Stimulated activated CD4-positive, alpha-beta T cell treated with anti-CD3 and anti-CD28 coated beads, Interleukin-4, amount 100 ng/mL, for 24 hours (primary cell): ENCODE measurements around the gene CYREN.
"Not testable (repeated sequence)": the region's sequence is repeated elsewhere in the genome, so short reads cannot be mapped to it uniquely, and the experiment has no call there.

Experiments used
- DNase-seq: peaks from one replicate; pipeline ENCODE4 v3.0.0-alpha.2; 2020

CYREN gene

DNA sequence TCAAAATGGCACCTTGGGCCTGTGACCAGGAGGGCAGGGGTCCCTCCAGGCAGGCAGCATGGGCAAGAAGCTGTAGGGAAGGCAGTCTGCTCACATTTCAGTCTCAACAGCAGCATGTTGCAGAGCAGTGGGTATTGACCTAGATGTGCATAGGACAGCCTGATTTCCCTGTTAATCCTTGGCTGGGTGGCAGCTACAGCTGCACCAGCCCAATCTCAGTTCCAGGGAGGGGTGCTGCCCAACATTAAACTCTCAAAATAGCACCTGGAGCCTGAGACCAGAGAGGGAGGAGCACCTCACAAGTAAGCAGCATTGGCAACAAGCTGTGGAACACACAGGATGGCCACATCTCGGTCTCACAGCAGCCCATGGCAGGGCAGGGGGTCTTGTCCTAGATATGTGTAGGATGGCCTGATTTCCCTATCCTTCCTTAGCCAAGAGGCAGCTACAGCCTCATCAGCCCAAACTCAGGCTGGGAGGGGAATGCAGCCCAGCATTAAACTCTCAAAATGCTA, 12.3 kb downstream of the CYREN start:
- no peak for DNase-seq

DNA sequence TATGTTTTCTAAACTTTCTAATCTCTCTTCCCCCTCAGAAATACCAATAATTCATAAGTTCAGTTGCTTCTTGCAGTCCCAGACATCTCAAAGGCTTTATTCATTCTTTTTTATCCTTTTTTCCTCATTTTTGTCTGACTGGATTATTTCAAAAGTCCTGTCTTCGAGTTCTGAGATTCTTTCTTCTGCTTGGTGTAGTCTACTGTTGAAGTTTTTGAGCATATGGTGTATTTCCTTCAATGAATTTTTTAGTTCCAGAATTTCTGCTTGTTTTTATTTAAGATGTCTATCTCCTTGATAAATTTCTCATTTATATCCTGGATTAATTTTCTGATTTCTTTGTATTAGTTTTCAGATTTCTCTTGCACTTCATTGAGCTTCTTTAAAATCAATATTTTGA, 14.2 kb downstream of the CYREN start:
- no peak for DNase-seq

DNA sequence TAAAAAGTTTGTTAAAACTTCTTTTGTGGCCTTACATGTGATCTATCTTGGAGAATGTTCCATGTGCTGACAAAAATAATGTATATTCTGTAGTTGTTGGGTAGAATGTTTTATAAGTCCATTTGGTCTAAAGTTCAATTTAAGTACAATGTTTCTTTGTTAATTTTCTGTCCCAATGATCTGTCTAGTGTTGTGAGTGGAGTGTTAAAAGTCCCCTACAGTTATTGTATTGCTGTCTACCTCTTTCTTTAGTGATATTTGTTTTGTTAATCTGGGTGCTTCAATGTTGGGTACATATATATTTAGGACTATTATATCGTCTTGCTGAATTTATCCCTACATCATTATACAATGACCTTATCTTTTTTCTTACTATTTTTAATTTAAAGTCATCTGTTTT, 15.8 kb downstream of the CYREN start:
- no peak for DNase-seq

DNA sequence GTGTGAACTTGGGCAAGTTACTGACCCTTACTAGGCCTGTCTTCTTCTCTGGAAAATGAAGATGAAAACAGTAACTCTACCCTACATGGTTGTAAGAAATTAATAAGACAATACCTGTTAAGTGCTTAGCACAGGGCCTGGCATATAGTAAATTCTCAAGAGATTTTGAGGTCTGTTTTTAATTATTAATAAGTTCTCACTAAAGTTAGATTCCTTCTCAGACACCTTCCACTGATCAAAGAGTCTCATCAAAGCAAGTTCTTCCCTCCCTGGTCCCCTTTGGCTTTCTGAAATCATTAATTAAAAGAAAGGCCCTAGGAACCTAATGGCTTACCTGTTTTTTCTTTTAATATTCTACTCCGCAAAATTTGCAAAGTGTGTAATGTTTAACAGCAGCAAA, 18.1 kb downstream of the CYREN start:
- DNase-seq, result no peak

DNA sequence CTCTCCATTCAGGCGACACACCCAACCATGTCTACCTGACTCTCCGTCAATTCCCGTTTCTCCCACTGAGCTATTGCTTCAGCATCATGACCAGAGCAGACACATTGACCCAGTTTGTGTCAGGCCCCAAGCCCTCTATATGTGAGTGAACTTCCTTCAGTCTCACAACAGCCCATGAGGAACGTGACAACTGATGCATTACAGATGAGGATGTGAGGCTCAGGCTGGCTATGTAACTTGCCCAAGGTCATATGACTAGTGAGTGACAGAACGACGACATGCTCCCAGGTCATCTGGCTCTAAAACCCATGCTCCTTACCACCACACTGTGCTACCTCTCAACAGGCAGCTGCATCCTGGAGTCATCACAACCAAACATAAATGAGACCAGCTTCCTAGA, 19.0 kb downstream of the CYREN start:
- no peak for DNase-seq

DNA sequence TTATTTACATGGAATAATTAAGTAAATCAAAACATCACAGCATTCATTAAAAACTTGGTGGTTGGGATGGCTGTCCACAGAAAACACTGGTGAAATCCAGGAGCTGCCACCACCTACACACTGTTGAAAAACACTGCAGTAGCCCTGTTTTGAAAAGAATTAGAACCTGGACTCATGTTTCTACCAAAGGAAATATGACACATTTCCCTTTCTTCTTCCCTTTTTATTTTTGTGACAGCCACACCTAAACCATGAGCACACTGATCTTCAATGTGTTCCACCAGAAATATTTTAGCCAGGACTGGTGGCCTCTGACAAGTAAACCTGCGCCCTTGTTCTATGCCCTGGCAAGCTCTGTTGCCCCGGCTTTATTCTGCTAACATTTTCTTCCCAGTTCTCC, 19.4 kb downstream of the CYREN start:
- DNase-seq, result no peak

DNA sequence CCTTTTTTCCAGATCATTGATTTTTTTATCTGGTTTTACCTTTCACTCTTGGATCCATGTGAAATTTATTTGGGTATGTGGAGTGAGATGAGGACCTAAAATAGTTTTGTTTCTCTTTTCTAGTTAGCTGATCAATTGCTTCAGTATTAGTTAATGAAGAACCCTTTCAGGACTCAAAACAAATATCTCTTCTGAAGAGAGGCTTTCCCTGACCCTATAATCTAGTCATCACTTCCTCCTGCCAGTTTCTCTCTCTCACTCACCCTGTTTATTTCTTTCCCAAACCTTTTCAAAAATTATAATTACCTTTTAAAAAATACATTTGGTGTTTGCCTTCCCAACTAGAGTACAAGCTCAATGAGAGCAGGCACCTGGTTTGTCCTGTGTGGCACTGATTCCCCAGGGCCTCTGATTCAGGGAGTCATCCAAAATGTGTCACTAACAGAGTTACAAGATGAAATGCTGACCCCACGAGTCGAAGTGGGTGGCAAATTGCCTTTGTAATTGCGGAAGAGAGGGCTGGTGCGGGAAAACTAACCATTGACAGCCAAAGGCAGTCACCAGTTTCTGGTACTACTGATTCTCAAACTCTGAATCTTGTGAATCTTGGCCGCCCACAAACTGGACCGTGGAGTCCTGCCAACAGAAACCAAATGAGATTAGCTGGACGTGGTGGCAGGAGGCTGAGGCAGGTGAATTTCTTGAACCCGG, 20.3 kb downstream of the CYREN start:
- no peak for DNase-seq

DNA sequence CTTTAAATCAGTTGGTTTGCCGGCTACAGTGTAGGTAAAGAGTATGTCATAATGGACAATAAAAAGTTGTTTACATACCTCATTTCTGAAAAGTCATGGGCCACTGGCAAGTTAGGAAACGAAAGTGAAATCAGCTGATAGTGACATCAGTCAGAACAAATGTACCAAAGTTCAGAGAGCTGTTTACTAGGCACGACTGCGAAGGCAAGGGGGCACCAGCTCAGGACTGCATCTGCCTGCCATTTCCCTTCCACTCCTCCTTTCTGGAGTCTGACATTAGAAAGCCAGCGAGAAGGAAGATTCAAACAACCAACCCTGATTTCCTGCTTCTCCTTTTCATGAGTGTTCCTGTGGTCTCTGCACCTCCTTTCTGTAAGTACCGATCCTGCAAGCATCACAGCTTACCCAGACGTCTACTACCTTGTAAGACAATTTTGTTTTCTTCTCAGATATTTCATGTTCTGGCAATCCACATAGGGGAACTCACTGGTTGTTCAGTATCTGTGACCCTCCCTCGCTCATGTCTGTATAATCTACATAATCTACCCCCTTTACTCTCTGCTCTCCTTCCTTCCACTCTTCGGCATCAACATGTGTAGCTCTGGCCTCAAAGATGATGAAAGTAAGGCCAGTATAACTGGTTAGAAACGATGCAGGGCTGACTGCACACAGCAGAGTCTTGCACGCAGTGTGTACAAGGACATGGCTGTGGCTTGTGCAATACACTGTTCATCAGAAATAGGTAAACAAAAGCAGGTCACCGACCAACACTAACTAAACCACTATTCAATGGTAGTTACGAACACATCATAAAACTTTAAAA, 22.4 kb downstream of the CYREN start, which contains the start of gene TMEM140:
TSS of gene TMEM140 (plus strand) at position 174 of the 823 bp plus-strand sequence. CDS start 16,370 bp downstream, outside the sequence.
- peak; percentile 59 for DNase-seq

DNA sequence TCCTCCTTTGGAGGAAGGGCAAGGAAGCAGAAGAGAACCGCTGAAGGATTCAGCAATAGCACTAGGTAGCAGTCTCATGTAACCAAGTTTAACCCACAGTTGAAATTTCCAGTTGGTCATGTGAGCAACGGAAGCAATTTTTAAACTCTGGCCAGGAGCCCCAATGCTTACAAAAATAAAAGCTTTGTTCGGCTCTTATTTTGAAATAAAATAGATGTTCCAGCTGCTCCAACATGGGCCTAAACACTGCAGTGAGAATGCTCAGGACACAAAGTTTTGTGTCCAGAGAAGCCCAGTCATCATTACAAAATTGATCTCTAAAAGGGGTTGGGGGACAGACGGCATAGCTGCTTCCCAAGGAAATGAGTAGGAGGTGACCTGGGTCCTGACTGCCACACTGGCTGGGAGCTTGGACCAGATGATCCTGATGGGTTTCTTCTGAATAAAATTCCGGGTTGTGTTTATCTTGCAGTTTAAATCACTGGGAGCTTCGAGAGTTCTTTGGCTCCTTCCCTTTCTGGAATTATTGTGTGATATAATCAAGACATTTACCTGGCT, 23.1 kb downstream of the CYREN start:
- no peak for DNase-seq

DNA sequence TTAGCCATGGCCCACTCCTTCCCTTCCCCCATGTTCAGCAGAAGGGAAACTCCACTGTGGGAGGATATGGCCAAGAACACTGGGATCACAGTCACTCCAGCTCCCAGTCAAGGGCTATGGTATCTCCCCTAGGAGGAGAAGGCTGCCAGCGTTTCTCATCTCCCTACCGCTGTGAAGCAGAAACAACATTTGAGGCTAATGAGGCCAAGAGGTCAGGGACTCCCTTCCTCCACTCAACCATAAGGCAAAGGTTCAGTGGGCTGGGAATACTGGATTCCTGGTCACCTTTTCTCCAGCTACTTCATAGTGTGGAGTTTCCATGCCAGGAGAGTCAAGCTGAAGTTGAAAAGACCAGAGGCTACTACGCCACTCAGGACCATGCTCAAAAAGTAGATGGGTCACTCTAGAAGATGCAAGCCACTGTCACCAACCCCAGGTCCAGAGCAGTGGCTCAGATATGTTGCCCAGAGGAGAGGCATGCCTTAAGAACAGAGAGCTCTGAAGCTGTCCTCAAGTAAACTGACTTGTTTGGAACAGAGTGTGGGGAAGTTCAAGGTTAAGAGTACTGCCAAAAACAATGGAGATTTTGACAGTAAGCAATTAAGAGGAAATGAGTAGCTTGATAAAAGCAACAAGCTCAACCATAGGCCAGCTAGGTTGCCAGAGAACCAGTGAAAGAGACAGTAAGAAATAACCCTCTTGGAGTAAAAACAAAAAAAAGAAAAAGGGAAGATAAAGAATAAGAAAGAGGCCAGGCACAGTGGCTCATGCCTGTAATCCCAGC, 26.4 kb downstream of the CYREN start:
- no peak for DNase-seq

DNA sequence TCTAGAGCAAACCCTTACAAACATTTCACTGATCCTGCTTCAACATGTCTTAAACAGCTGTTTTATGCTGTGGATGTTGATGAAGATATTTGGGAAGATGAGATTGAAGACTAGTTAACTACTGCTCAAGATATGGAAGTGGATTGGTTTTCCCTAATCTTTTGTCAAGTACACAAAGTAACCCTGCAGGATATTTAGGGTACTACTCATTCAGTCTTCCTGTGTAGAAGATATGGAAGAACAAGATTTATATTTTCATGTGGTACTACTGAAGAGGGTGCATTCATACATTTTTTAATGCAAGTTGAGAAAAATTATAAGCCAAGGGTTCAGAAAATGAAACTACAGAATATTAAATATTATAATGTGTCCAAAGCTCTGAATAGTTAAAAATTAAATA, 40.9 kb downstream of the CYREN start:
- no peak for DNase-seq

DNA sequence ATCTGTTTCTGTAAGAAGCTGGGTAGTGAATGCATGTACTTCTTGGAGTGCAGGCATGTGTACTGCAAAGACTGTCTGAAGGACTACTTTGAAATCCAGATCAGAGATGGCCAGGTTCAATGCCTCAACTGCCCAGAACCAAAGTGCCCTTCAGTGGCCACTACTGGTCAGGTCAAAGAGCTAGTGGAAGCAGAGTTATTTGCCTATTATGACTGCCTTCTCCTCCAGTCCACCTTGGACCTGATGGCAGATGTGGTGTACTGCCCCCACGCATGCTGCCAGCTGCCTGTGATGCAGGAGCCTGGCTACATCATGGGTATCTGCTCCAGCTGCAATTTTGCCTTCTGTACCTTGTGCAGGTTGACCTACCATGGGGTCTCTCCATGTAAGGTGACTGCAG, 41.6 kb downstream of the CYREN start:
- no peak for DNase-seq

DNA sequence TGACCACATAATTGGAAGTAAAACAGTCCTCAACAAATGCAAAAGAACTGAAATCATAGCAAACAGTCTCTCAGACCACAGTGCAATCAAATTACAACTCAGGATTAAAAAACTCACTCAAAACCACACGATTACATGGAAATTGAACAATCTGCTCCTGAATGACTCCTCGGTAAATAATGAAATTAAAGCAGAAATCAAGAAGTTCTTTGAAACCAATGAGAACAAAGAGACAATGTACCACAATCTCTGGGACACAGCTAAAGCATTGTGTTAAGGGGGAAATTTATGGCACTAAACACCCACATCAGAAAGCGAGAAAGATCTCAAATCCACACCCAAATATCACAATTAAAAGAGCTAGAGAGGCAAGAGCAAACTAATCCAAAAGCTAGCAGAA, 45.9 kb downstream of the CYREN start:
- not testable (repeated sequence) for DNase-seq

DNA sequence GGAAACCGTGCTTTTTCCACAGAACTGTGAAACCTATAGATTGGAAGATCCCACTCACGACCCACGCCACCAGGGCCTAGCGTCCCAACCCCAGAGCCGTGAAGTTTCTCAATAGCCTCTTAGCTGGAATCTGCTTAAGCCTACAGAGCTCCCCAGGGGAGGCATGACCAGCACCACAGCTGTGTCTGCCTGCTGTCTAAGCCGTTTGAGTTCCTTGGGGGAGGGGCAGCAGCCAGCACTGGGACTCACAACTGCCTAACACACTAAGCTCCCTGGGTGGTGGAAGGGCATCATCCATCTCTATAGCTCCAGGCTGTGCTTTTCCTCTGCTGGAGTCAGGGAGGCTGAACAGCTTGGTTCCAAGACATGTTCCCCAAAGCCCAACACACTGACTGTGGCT, 48.6 kb downstream of the CYREN start:
- DNase-seq, result no peak

DNA sequence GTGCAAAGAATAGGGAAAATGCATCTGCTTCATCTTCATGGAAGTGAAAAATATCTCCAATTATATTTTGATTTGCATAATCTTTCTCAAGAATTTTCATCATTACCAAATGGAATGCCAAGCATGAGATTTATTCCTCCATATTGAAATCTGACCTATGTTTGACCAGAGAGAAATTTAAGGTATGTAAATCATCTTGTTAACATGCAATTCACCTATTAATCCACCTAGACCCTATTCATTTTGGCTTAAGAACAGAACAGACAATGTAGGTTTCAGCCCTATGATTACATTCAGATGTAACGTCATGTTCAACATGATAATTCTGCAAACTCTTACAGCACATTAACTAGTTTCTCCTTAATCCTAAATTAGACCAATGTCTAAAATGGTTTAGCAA, 53.4 kb downstream of the CYREN start:
- no peak for DNase-seq
